Measurements from ENCODE around the gene COL1A1. TPM values are rescaled to one million over a fixed set of nuclear protein-coding genes. Genes with fewer than 3 reads are reported as not detected.

Gene COL1A1
- total and polyA plus RNA-seq, 4 donors, result 8.3 to 72.5 (median 35.8) TPM

GRCh38 chr17:50177476-50177875, 24.0 kb downstream of the COL1A1 start:
- Histone ChIP-seq H3K4me1 (ENCODE audit: control insufficient read depth in 4 of 4, insufficient read depth in 4 of 4, low read length in 3 of 4) (peaks cover 0 to 6% (median 0%) of the 10 kb centered on the region in 4 donors), H3K36me3 (ENCODE audit: control insufficient read depth in 4 of 4, insufficient read depth in 3 of 4, low read depth in 1 of 4, low read length in 3 of 4) (no peaks in the 10 kb centered on the region), H3K27me3 (ENCODE audit: control insufficient read depth in 4 of 4, insufficient read depth in 4 of 4, low read length in 3 of 4) (no peaks in the 10 kb centered on the region), H3K9me3 (ENCODE audit: control insufficient read depth in 4 of 4, low read length in 3 of 4) (no peaks in the 10 kb centered on the region), H3K27ac (ENCODE audit: low read depth in 1 of 2, low read length in 2 of 2) (peak overlapping the region in 1 of 2 donors; percentile 18), H3K9ac (ENCODE audit: low read depth in 1 of 2, low read length in 2 of 2) (no peak overlapping the region), H3K4me3 (ENCODE audit: low read depth in 1 of 3, low read length in 3 of 3) (no peak overlapping the region)
- WGBS, result 90% methylated on average over 10 of the region's 10 CpGs
- no peak for TF ChIP-seq NR2F2 (IDR thresholded peaks at IDR 0.05)
- no peak for TF ChIP-seq YY1 (IDR thresholded peaks at IDR 0.05)
- TF ChIP-seq SP1 (IDR thresholded peaks at IDR 0.05), result no peak
- TF ChIP-seq FOXA1 (IDR thresholded peaks at IDR 0.05), result no peak
- TF ChIP-seq REST (IDR thresholded peaks at IDR 0.05), result no peak
- no peak for TF ChIP-seq TAF1 (conservative IDR thresholded peaks at IDR 0.05)
- TF ChIP-seq, protein P1, sequence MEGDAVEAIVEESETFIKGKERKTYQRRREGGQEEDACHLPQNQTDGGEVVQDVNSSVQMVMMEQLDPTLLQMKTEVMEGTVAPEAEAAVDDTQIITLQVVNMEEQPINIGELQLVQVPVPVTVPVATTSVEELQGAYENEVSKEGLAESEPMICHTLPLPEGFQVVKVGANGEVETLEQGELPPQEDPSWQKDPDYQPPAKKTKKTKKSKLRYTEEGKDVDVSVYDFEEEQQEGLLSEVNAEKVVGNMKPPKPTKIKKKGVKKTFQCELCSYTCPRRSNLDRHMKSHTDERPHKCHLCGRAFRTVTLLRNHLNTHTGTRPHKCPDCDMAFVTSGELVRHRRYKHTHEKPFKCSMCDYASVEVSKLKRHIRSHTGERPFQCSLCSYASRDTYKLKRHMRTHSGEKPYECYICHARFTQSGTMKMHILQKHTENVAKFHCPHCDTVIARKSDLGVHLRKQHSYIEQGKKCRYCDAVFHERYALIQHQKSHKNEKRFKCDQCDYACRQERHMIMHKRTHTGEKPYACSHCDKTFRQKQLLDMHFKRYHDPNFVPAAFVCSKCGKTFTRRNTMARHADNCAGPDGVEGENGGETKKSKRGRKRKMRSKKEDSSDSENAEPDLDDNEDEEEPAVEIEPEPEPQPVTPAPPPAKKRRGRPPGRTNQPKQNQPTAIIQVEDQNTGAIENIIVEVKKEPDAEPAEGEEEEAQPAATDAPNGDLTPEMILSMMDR (IDR thresholded peaks at IDR 0.05; ENCODE audit: low read depth, low read length, missing input control), result no peak
- no peak for TF ChIP-seq EGR1 (IDR thresholded peaks at IDR 0.05; ENCODE audit: low read depth in 2 of 2)
- no peak for TF ChIP-seq GABPA (IDR thresholded peaks at IDR 0.05 in 1 of 2, conservative IDR thresholded peaks at IDR 0.05 in 1 of 2)
- TF ChIP-seq JUND (IDR thresholded peaks at IDR 0.05), result no peak
- no peak for TF ChIP-seq HNF4A (conservative IDR thresholded peaks at IDR 0.05)
- TF ChIP-seq RAD21 (IDR thresholded peaks at IDR 0.05), result no peak
- TF ChIP-seq, protein P2, sequence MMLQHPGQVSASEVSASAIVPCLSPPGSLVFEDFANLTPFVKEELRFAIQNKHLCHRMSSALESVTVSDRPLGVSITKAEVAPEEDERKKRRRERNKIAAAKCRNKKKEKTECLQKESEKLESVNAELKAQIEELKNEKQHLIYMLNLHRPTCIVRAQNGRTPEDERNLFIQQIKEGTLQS (IDR thresholded peaks at IDR 0.05), result no peak
- TF ChIP-seq RXRA (IDR thresholded peaks at IDR 0.05), result no peak
- no peak for DNase-seq (ENCODE audit: low spot score)

GRCh38 chr17:50176559-50177357, 24.7 kb downstream of the COL1A1 start:
- Histone ChIP-seq H3K27ac (ENCODE audit: low read depth in 1 of 2, low read length in 2 of 2) (no peak overlapping the region), H3K27me3 (ENCODE audit: control insufficient read depth in 4 of 4, insufficient read depth in 4 of 4, low read length in 3 of 4) (no peaks in the 10 kb centered on the region), H3K36me3 (ENCODE audit: control insufficient read depth in 4 of 4, insufficient read depth in 3 of 4, low read depth in 1 of 4, low read length in 3 of 4) (no peaks in the 10 kb centered on the region), H3K9ac (ENCODE audit: low read depth in 1 of 2, low read length in 2 of 2) (no peak overlapping the region), H3K9me3 (ENCODE audit: control insufficient read depth in 4 of 4, low read length in 3 of 4) (no peaks in the 10 kb centered on the region), H3K4me1 (ENCODE audit: control insufficient read depth in 4 of 4, insufficient read depth in 4 of 4, low read length in 3 of 4) (peaks cover 0 to 6% (median 0%) of the 10 kb centered on the region in 4 donors), H3K4me3 (ENCODE audit: low read depth in 1 of 3, low read length in 3 of 3) (no peak overlapping the region)
- 93% methylated on average over 20 of the region's 20 CpGs for WGBS
- DNase-seq (ENCODE audit: low spot score), result no peak
- TF ChIP-seq HNF4A (conservative IDR thresholded peaks at IDR 0.05) (no peak), ZBTB33 (IDR thresholded peaks at IDR 0.05) (no peak), YY1 (IDR thresholded peaks at IDR 0.05) (no peak), HNF4G (IDR thresholded peaks at IDR 0.05) (no peak), FOXA1 (IDR thresholded peaks at IDR 0.05) (no peak), NR2F2 (IDR thresholded peaks at IDR 0.05) (no peak), SP1 (IDR thresholded peaks at IDR 0.05) (no peak), GABPA (IDR thresholded peaks at IDR 0.05 in 1 of 2, conservative IDR thresholded peaks at IDR 0.05 in 1 of 2) (no peak), RAD21 (IDR thresholded peaks at IDR 0.05) (no peak), TAF1 (conservative IDR thresholded peaks at IDR 0.05) (no peak), RXRA (IDR thresholded peaks at IDR 0.05) (no peak)
- TF ChIP-seq, protein P1 (IDR thresholded peaks at IDR 0.05; ENCODE audit: low read depth, low read length, missing input control), result no peak
- TF ChIP-seq, protein P2 (IDR thresholded peaks at IDR 0.05), result no peak
- TF ChIP-seq, protein P3, sequence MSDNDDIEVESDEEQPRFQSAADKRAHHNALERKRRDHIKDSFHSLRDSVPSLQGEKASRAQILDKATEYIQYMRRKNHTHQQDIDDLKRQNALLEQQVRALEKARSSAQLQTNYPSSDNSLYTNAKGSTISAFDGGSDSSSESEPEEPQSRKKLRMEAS (IDR thresholded peaks at IDR 0.05), result no peak

Measured in liver (tissue), 9 donors.